H9 (cell line): ENCODE results near the gene ARNT2. TPM values are rescaled to one million over a fixed set of nuclear protein-coding genes. Genes with fewer than 3 reads are reported as not detected.

Source experiments
- DNase-seq: peaks from one replicate; pipeline ENCODE4 v3.0.0-alpha.2; 2017
- H2AFZ ChIP-seq: one replicate; pipeline ENCODE4 v1.6.1; 2013; ENCODE audit warnings: mild to moderate bottlenecking, low read length, control low read depth, moderate library complexity
- H2AK5ac ChIP-seq: 2 replicates; pipeline ENCODE4 v1.6.1; 2013; ENCODE audit warnings: low read length, control low read depth, mixed read lengths; ENCODE audit not compliant: insufficient read length
- H2BK120ac ChIP-seq: one replicate; pipeline ENCODE4 v1.6.1; 2013; ENCODE audit warnings: low read depth, mild to moderate bottlenecking, low read length, control low read depth, inconsistent platforms; ENCODE audit not compliant: poor library complexity, severe bottlenecking
- H2BK12ac ChIP-seq: 2 replicates; pipeline ENCODE4 v1.6.1; 2013; ENCODE audit warnings: low read length, control low read depth, mixed read lengths, low read depth; ENCODE audit not compliant: insufficient read length
- H2BK15ac ChIP-seq: 2 replicates; pipeline ENCODE4 v1.6.1; 2013; ENCODE audit warnings: low read depth, low read length, control low read depth
- H2BK20ac ChIP-seq: one replicate; pipeline ENCODE4 v1.6.1; 2013; ENCODE audit warnings: low read depth, mild to moderate bottlenecking, low read length, control low read depth, inconsistent platforms; ENCODE audit not compliant: poor library complexity, severe bottlenecking
- H2BK5ac ChIP-seq: 2 replicates; pipeline ENCODE4 v1.6.1; 2013; ENCODE audit warnings: low read length, control low read depth, mixed read lengths; ENCODE audit not compliant: insufficient read length
- H3K14ac ChIP-seq: 2 replicates; pipeline ENCODE4 v1.6.1; 2013; ENCODE audit warnings: low read length, control low read depth; ENCODE audit not compliant: insufficient read depth
- H3K18ac ChIP-seq: 2 replicates; pipeline ENCODE4 v1.6.1; 2013; ENCODE audit warnings: low read depth, mild to moderate bottlenecking, mixed read lengths, low read length, control low read depth; ENCODE audit not compliant: insufficient read length
- H3K23ac ChIP-seq: 2 replicates; pipeline ENCODE4 v1.6.1; 2013; ENCODE audit warnings: low read length, control low read depth, mixed read lengths, low read depth; ENCODE audit not compliant: insufficient read length
- H3K23me2 ChIP-seq: 2 replicates; pipeline ENCODE4 v1.6.1; 2013; ENCODE audit warnings: low read depth, mild to moderate bottlenecking, mixed read lengths, low read length, control low read depth; ENCODE audit not compliant: insufficient read length, poor library complexity, severe bottlenecking
- H3K27ac ChIP-seq: 2 replicates; pipeline ENCODE4 v1.5.1; 2013; ENCODE audit warnings: low read length, control low read depth, mixed read lengths, low read depth; ENCODE audit not compliant: insufficient read length
- H3K27me3 ChIP-seq: 2 replicates; pipeline ENCODE4 v1.6.1; 2013; ENCODE audit warnings: low read length, control low read depth, inconsistent platforms; ENCODE audit not compliant: insufficient read depth
- H3K4ac ChIP-seq: 2 replicates; pipeline ENCODE4 v1.6.1; 2013; ENCODE audit warnings: low read depth, mild to moderate bottlenecking, control low read depth, inconsistent platforms, low read length, moderate library complexity
- H3K4me1 ChIP-seq: 2 replicates; pipeline ENCODE4 v1.6.1; 2013; ENCODE audit warnings: low read length, control low read depth, inconsistent platforms; ENCODE audit not compliant: insufficient read depth
- H3K4me2 ChIP-seq: 2 replicates; pipeline ENCODE4 v1.6.1; 2013; ENCODE audit warnings: low read length, control low read depth, mixed read lengths; ENCODE audit not compliant: insufficient read length, insufficient read depth
- H3K56ac ChIP-seq: 2 replicates; pipeline ENCODE4 v1.6.1; 2013; ENCODE audit warnings: low read depth, mild to moderate bottlenecking, mixed read lengths, low read length, control low read depth; ENCODE audit not compliant: insufficient read length
- H3K79me1 ChIP-seq: 2 replicates; pipeline ENCODE4 v1.6.1; 2013; ENCODE audit warnings: low read depth, mild to moderate bottlenecking, moderate library complexity, low read length, control low read depth, inconsistent platforms; ENCODE audit not compliant: insufficient read depth, poor library complexity, severe bottlenecking
- H3K79me2 ChIP-seq: 2 replicates; pipeline ENCODE4 v1.6.1; 2013; ENCODE audit warnings: low read length, control low read depth, inconsistent platforms; ENCODE audit not compliant: insufficient read depth
- H3K9ac ChIP-seq: 2 replicates; pipeline ENCODE4 v1.6.1; 2013; ENCODE audit warnings: low read length, control low read depth, mixed read lengths; ENCODE audit not compliant: insufficient read length; ENCODE audit errors: extremely low read depth
- H3K9me3 ChIP-seq: one replicate; pipeline ENCODE4 v1.6.1; 2013; ENCODE audit warnings: low read depth, low read length, inconsistent platforms; ENCODE audit not compliant: control insufficient read depth
- H3T11ph ChIP-seq: one replicate; pipeline ENCODE4 v1.6.1; 2013; ENCODE audit warnings: mild to moderate bottlenecking, low read length, control low read depth, inconsistent platforms
- H4K20me1 ChIP-seq: one replicate; pipeline ENCODE4 v1.6.1; 2013; ENCODE audit not compliant: control insufficient read depth, insufficient read length, insufficient read depth
- H4K5ac ChIP-seq: 2 replicates; pipeline ENCODE4 v1.6.1; 2013; ENCODE audit warnings: low read depth, mild to moderate bottlenecking, mixed read lengths, low read length, control low read depth; ENCODE audit not compliant: insufficient read length
- H4K8ac ChIP-seq: replicated peaks from 2 replicates; pipeline ENCODE4 v1.6.1; 2013; ENCODE audit warnings: low read length, control low read depth, mixed read lengths, low read depth; ENCODE audit not compliant: insufficient read length
- H4K91ac ChIP-seq: 2 replicates; pipeline ENCODE4 v1.6.1; 2013; ENCODE audit warnings: low read depth, mild to moderate bottlenecking, moderate library complexity, mixed read lengths, low read length, control low read depth; ENCODE audit not compliant: insufficient read length
- H3K27ac Mint-ChIP-seq, 3 experiments: 2 replicates in 2 of 3; 3 replicates in 1 of 3; pipeline ENCODE4 v1.8.0; 2020 to 2021; ENCODE audit warnings: mixed read lengths in 3 of 3, mild to moderate bottlenecking in 1 of 3, moderate library complexity in 1 of 3
- H3K27me3 Mint-ChIP-seq: 2 replicates; pipeline ENCODE4 v1.8.0; 2021; ENCODE audit warnings: low read depth, mild to moderate bottlenecking, moderate library complexity, mixed read lengths
- H3K36me3 Mint-ChIP-seq, 3 experiments: 2 replicates in 2 of 3; 3 replicates in 1 of 3; pipeline ENCODE4 v1.8.0; 2020 to 2021; ENCODE audit warnings: low read depth in 3 of 3, mixed read lengths in 3 of 3; ENCODE audit not compliant: insufficient read depth in 1 of 3
- H3K4me1 Mint-ChIP-seq, 2 experiments: 2 replicates each; pipeline ENCODE4 v1.8.0; 2020; ENCODE audit warnings: mixed read lengths in 2 of 2
- H3K4me3 Mint-ChIP-seq, 2 experiments: 2 replicates in 1 of 2; 3 replicates in 1 of 2; pipeline ENCODE4 v1.8.0; 2020 to 2021; ENCODE audit warnings: mild to moderate bottlenecking in 2 of 2, mixed read lengths in 2 of 2, moderate library complexity in 1 of 2
- H3K9me3 Mint-ChIP-seq, 2 experiments: 2 replicates in 1 of 2; 3 replicates in 1 of 2; pipeline ENCODE4 v1.8.0; 2020; ENCODE audit warnings: mild to moderate bottlenecking in 2 of 2, mixed read lengths in 2 of 2, moderate library complexity in 1 of 2
- CTCF ChIP-seq: fragments of 200-600 bp; sonication (generic); conservative IDR thresholded peaks from 3 replicates; pipeline ENCODE4 v1.8.0; 2021; ENCODE audit warnings: antibody characterized with exemption, mild to moderate bottlenecking
- WGBS: extraction: QIAGEN DNeasy Blood & Tissue Kit; methylation state at CpG from one replicate; pipeline ENCODE4 v1.1.7; 2013; ENCODE audit warnings: missing lambda C conversion rate, low lambda C conversion rate, mixed read lengths; ENCODE audit not compliant: insufficient read length; ENCODE audit errors: extremely low coverage; 5-methylcytosine and 5-hydroxymethylcytosine counted together
- total RNA-seq: library from RNA; stranded (reverse); gene quantifications from 2 replicates; pipeline ENCODE4 v1.2.1, GENCODE V29; 2021

ARNT2 gene
- total RNA-seq, 1 experiment from 2014 or later, result 10.5 TPM

- H3K27me3 ChIP-seq, result 0 out of 2 replicates have a peak, but pooled peaks cover 2% of the 10 kb centered on the region
- H2BK12ac ChIP-seq, result no peak overlapping the region
- no peaks in the 10 kb centered on the region for H3K9me3 ChIP-seq
- H2BK120ac ChIP-seq, result no peak overlapping the region
- H2BK5ac ChIP-seq, result no peak overlapping the region
- H2BK15ac ChIP-seq, result no peak overlapping the region
- no peak overlapping the region for H3K4me2 ChIP-seq
- no peak overlapping the region for H4K91ac ChIP-seq
- Mint-ChIP-seq H3K9me3 (0 out of 5 replicates have a peak, but pooled peaks cover 0 to 4% of the 10 kb centered on the region in 2 experiments), H3K27me3 (peaks cover 6% of the 10 kb centered on the region), H3K4me3 (no peak overlapping the region), H3K36me3 (peaks cover 0 to 5% (median 2%) of the 10 kb centered on the region in 3 experiments; a peak in 3 of 7 replicates), H3K4me1 (peaks cover 19 to 22% of the 10 kb centered on the region in 2 experiments), H3K27ac (peak overlapping the region in 1 of 3 experiments; percentile 94; a peak in 2 of 7 replicates)
- no peak overlapping the region for H4K8ac ChIP-seq
- peaks cover 9% of the 10 kb centered on the region; the same call in 1 of the 2 replicates for H3K4me1 ChIP-seq
- H3K23me2 ChIP-seq, result no peaks in the 10 kb centered on the region
- H3K18ac ChIP-seq, result no peak overlapping the region
- no peak overlapping the region for H4K5ac ChIP-seq
- H3K79me1 ChIP-seq, result no peaks in the 10 kb centered on the region
- TF ChIP-seq CTCF, result peak; percentile 14; the same call in 1 of the 3 replicates
- no peak overlapping the region for H3T11ph ChIP-seq
- no CpG with 5 or more reads among the region's 14 CpGs for WGBS
- no peak overlapping the region for H3K4ac ChIP-seq
- H2AK5ac ChIP-seq, result no peak overlapping the region
- H2AFZ ChIP-seq, result no peak overlapping the region
- no peak overlapping the region for H3K27ac ChIP-seq
- H4K20me1 ChIP-seq, result no peaks in the 10 kb centered on the region
- no peak overlapping the region for H3K23ac ChIP-seq
- no peak overlapping the region for H3K14ac ChIP-seq
- H3K9ac ChIP-seq, result no peak overlapping the region
- H2BK20ac ChIP-seq, result no peak overlapping the region
- no peak overlapping the region for H3K56ac ChIP-seq
- no peaks in the 10 kb centered on the region for H3K79me2 ChIP-seq
- peak; percentile 48 for DNase-seq
Observed at GRCh38 chr15:80450811-80451321, 46.7 kb downstream of the ARNT2 start.
